A673 (cell line): Measurements from ENCODE around the gene P4HA2.

Experiments used
- EZH2 ChIP-seq: fragments of 200-600 bp; sonication (generic); IDR thresholded peaks from 2 replicates; pipeline ENCODE4 v1.6.1; 2017; ENCODE audit warnings: borderline replicate concordance, low read depth, mild to moderate bottlenecking, mixed read lengths, antibody characterized with exemption, low read length; ENCODE audit not compliant: poor library complexity, severe bottlenecking
- TF ChIP-seq, protein P1 (sequence below): fragments of 300-800, 200-600 bp; sonication (generic); conservative IDR thresholded peaks from 2 replicates; pipeline ENCODE4 v1.5.1; 2017; ENCODE audit warnings: low read depth, mild to moderate bottlenecking, antibody characterized with exemption, low read length, moderate library complexity, mixed read lengths

DNA sequence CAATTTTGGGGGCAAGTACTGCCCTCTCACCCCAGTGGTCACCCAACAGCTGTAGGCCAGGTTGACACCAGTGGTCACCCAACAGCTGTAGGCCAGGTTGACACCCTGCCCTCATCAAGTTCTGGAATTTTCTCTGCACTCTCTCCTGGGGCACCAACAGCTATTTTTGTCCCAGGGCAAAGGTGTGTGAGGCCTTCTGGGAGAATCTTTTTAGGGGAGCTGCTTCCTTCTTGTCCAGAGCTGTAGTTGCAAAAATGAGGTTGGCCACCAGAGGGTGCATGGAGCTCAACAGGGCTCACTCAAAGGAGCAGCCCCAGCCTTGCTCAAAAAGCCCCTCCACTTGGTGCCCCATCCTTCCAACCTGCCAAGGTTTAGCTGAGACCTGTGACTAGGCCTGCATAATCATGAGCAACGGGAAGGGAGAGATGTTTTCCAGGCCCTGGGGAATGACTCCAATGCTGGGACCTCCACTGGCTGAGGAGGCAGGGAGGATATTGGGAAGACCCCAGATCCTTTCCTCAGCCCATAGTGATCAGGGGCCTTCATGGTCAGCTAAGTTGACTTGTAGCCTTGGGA, 10.6 kb upstream of the P4HA2 start:
- TF ChIP-seq, protein P1, sequence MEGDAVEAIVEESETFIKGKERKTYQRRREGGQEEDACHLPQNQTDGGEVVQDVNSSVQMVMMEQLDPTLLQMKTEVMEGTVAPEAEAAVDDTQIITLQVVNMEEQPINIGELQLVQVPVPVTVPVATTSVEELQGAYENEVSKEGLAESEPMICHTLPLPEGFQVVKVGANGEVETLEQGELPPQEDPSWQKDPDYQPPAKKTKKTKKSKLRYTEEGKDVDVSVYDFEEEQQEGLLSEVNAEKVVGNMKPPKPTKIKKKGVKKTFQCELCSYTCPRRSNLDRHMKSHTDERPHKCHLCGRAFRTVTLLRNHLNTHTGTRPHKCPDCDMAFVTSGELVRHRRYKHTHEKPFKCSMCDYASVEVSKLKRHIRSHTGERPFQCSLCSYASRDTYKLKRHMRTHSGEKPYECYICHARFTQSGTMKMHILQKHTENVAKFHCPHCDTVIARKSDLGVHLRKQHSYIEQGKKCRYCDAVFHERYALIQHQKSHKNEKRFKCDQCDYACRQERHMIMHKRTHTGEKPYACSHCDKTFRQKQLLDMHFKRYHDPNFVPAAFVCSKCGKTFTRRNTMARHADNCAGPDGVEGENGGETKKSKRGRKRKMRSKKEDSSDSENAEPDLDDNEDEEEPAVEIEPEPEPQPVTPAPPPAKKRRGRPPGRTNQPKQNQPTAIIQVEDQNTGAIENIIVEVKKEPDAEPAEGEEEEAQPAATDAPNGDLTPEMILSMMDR: peak; percentile 86
- no peak for TF ChIP-seq EZH2
